Endothelial cell (in vitro differentiated cells): ENCODE data around the gene CCL25. TPM values are rescaled to one million over a fixed set of nuclear protein-coding genes. Genes with fewer than 3 reads are reported as not detected.

Experiments used
- DNase-seq: peaks from one replicate; pipeline ENCODE4 v3.0.0; 2021; ENCODE audit warnings: low spot score
- H3K27ac Mint-ChIP-seq: one replicate; pipeline ENCODE4 v1.8.0; 2021; ENCODE audit warnings: mixed read lengths, inconsistent platforms; ENCODE audit not compliant: unreplicated experiment
- H3K27me3 Mint-ChIP-seq: one replicate; pipeline ENCODE4 v1.8.0; 2021; ENCODE audit warnings: mild to moderate bottlenecking, moderate library complexity, mixed read lengths, inconsistent platforms; ENCODE audit not compliant: unreplicated experiment
- H3K36me3 Mint-ChIP-seq: one replicate; pipeline ENCODE4 v1.8.0; 2021; ENCODE audit warnings: mild to moderate bottlenecking, low read depth, mixed read lengths, inconsistent platforms; ENCODE audit not compliant: unreplicated experiment
- H3K4me1 Mint-ChIP-seq: one replicate; pipeline ENCODE4 v1.8.0; 2021; ENCODE audit warnings: mild to moderate bottlenecking, mixed read lengths, inconsistent platforms; ENCODE audit not compliant: unreplicated experiment
- H3K4me3 Mint-ChIP-seq: one replicate; pipeline ENCODE4 v1.8.0; 2021; ENCODE audit warnings: mild to moderate bottlenecking, mixed read lengths, inconsistent platforms; ENCODE audit not compliant: unreplicated experiment
- H3K9me3 Mint-ChIP-seq: one replicate; pipeline ENCODE4 v1.8.0; 2021; ENCODE audit warnings: mixed read lengths, inconsistent platforms; ENCODE audit not compliant: unreplicated experiment
- total RNA-seq: library from RNA; stranded (reverse); fragmentation: NEBNext Ultra II Directional; extraction: Animal tissue kit (Norgen Biotek cat#: 25700); gene quantifications from one replicate; pipeline ENCODE4 v1.2.1, GENCODE V29; 2021; ENCODE audit not compliant: unreplicated experiment
- TF ChIP-seq, protein P1 (sequence below): fragments of 200-600 bp; sonication (generic); IDR thresholded peaks from one replicate; pipeline ENCODE4 v1.5.0; 2021; ENCODE audit warnings: antibody characterized with exemption; ENCODE audit not compliant: unreplicated experiment

The CCL25 gene
- total RNA-seq, 1 donor from 2014 or later = not detected

DNA sequence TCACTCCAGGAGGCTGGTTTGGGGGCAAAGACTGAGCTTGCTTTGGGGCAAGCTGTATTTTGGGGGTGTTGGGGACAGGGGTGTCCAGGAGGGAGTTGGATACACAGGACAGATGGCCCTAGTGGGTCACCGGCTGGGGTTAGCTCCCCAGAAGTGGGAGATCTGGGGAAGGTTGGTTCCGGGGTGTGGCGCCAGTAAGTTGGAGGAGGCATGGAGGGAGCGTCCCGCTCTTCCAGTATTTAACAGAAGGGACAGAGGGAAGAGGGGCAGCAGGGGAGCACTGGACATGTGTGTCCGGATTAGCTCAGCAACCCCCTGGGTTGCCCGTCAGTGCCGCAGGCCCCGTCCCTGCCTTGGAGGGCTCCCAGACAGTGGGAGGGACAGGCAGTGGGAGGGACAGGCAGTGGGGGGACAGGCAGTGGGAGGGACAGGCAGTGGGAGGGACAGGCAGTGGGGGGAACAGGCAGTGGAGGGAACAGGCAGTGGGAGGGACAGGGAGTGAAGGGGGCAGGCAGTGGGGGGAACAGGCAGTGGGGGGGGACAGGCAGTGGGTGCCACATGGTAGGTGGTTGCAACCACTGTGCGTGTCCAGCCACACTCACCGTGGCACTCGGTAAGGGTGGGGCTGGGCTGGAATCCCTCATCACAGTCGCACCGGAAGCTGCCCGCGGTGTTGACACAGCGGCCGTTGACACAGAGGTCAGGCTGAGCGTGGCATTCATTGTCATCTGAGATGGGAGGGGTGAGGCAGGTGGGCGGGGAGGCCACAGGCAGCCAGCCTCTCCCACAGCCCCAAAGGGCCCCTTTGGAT is 33.2 kb downstream of the CCL25 start:
- H3K27me3 Mint-ChIP-seq = no peaks in the 10 kb centered on the region
- DNase-seq = no peak
- no peaks in the 10 kb centered on the region for H3K4me1 Mint-ChIP-seq
- TF ChIP-seq, protein P1, sequence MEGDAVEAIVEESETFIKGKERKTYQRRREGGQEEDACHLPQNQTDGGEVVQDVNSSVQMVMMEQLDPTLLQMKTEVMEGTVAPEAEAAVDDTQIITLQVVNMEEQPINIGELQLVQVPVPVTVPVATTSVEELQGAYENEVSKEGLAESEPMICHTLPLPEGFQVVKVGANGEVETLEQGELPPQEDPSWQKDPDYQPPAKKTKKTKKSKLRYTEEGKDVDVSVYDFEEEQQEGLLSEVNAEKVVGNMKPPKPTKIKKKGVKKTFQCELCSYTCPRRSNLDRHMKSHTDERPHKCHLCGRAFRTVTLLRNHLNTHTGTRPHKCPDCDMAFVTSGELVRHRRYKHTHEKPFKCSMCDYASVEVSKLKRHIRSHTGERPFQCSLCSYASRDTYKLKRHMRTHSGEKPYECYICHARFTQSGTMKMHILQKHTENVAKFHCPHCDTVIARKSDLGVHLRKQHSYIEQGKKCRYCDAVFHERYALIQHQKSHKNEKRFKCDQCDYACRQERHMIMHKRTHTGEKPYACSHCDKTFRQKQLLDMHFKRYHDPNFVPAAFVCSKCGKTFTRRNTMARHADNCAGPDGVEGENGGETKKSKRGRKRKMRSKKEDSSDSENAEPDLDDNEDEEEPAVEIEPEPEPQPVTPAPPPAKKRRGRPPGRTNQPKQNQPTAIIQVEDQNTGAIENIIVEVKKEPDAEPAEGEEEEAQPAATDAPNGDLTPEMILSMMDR = no peak
- no peak overlapping the region for H3K27ac Mint-ChIP-seq
- H3K4me3 Mint-ChIP-seq = no peak overlapping the region
- H3K36me3 Mint-ChIP-seq = peaks cover 7% of the 10 kb centered on the region
- H3K9me3 Mint-ChIP-seq = no peaks in the 10 kb centered on the region

GRCh38 chr19:8086849-8087248 is 34.3 kb downstream of the CCL25 start:
- no peak for DNase-seq
- Mint-ChIP-seq H3K4me1 (no peaks in the 10 kb centered on the region), H3K36me3 (peaks cover 7% of the 10 kb centered on the region), H3K4me3 (no peak overlapping the region), H3K9me3 (no peaks in the 10 kb centered on the region), H3K27ac (no peak overlapping the region), H3K27me3 (peaks cover 4% of the 10 kb centered on the region)
- TF ChIP-seq, protein P1 = no peak

- no peak for DNase-seq
- Mint-ChIP-seq H3K4me1 (no peaks in the 10 kb centered on the region), H3K36me3 (peaks cover 7% of the 10 kb centered on the region), H3K4me3 (no peak overlapping the region), H3K9me3 (no peaks in the 10 kb centered on the region), H3K27ac (no peak overlapping the region), H3K27me3 (peaks cover 4% of the 10 kb centered on the region)
- TF ChIP-seq, protein P1 = no peak
These were observed 35.3 kb downstream of the CCL25 start for GRCh38 chr19:8087876-8088275.

GRCh38 chr19:8088752-8089663 is 36.4 kb downstream of the CCL25 start:
- peaks cover 4% of the 10 kb centered on the region for H3K27me3 Mint-ChIP-seq
- DNase-seq = no peak
- no peak overlapping the region for H3K4me3 Mint-ChIP-seq
- no peaks in the 10 kb centered on the region for H3K9me3 Mint-ChIP-seq
- H3K36me3 Mint-ChIP-seq = peaks cover 7% of the 10 kb centered on the region
- TF ChIP-seq, protein P1 = no peak
- H3K27ac Mint-ChIP-seq = no peak overlapping the region
- H3K4me1 Mint-ChIP-seq = no peaks in the 10 kb centered on the region
